Astrocyte of the spinal cord (primary cell): ENCODE results near the gene PKMYT1.

Experiments used
- DNase-seq: peaks from one replicate; pipeline ENCODE4 v3.0.0; 2011; ENCODE audit warnings: low read depth, low spot score
- H3K4me3 ChIP-seq: 2 replicates; pipeline ENCODE4 v1.5.1; 2011; ENCODE audit warnings: low read depth, mild to moderate bottlenecking, low read length, moderate library complexity
- in situ Hi-C: cut with HindIII; loops from 2 replicates; pipeline ENCODE4 v1.10.0; 2017; ENCODE audit warnings: low sequenced_read_pairs
- TF ChIP-seq, protein P1 (sequence below): IDR thresholded peaks from 2 replicates; pipeline ENCODE4 v1.5.1; 2012; ENCODE audit warnings: low read depth, mild to moderate bottlenecking, low read length, inconsistent platforms

Gene PKMYT1

DNA sequence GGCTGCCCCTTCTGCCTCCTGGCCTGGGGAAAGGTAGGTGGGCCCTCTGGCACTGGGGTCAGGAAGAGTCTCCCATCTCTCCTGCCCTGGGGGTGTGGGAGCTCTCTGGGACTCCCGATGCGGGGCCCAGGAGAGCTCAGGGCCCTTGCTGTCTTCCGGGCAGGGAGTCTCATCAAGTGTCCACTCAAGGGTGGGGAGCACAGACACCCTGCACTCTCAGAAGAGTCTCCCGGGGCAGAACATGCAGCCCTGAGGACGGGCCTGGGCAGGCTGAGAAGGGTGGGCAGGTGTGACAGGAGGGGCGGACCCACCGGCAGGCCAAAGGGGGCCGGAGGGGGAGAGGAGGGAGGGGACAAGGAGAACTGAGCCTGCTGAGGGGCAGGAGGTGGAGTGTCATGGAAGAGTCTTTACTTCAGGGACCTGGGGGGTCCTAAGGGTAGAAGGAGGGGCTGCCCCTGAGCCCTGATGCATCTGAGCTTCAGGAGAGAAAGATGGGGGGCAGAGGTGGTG is 8.4 kb upstream of the PKMYT1 start:
- no peak overlapping the region for H3K4me3 ChIP-seq
- no peak for DNase-seq
- in situ Hi-C loops: no loop called here
- TF ChIP-seq, protein P1, sequence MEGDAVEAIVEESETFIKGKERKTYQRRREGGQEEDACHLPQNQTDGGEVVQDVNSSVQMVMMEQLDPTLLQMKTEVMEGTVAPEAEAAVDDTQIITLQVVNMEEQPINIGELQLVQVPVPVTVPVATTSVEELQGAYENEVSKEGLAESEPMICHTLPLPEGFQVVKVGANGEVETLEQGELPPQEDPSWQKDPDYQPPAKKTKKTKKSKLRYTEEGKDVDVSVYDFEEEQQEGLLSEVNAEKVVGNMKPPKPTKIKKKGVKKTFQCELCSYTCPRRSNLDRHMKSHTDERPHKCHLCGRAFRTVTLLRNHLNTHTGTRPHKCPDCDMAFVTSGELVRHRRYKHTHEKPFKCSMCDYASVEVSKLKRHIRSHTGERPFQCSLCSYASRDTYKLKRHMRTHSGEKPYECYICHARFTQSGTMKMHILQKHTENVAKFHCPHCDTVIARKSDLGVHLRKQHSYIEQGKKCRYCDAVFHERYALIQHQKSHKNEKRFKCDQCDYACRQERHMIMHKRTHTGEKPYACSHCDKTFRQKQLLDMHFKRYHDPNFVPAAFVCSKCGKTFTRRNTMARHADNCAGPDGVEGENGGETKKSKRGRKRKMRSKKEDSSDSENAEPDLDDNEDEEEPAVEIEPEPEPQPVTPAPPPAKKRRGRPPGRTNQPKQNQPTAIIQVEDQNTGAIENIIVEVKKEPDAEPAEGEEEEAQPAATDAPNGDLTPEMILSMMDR: no peak

DNA sequence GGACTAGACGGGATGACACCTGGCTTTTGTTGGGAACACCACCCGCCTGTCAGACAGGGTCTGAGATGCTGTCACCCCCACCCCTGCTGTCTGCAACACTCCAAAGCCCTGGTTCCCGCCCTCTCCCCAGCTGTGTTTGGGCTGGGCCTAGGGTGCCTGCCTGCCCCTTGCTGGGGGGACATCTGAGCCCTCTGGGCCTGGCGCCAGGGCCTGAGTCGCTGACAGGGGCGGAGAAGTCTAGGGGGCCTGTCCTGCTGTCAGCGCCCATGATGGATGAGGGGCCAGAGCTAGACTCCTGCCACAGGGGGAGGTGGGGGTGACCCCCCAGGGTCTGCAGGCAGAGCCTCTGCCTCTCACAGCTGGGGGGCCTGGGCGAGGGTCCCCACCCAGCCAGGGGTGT is 7.6 kb upstream of the PKMYT1 start:
- in situ Hi-C loops: no loop called here
- no peak for DNase-seq
- TF ChIP-seq, protein P1: no peak
- H3K4me3 ChIP-seq: no peak overlapping the region

DNA sequence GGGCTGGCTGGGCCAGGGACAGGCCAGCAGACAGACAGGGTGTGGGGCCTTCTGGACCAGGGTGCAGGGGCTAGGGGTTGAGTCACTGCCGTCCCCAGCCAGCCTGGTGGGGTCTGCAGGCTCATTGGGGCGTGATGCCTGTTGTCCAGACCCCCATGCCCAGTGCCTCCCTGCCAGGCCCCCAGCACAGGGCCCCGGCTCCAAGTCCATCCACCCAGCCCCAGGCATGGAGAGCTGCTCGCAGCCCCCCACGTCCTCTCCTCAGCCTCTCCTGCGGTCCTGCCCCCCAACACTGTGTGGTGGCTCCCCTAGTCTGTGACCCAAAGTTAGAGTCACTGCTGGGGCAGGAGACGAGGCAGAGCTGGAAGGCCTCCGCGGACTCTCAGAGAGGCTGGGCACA is 7.0 kb upstream of the PKMYT1 start:
- TF ChIP-seq, protein P1: no peak
- DNase-seq: no peak
- in situ Hi-C loops: no loop called here
- no peak overlapping the region for H3K4me3 ChIP-seq

DNA sequence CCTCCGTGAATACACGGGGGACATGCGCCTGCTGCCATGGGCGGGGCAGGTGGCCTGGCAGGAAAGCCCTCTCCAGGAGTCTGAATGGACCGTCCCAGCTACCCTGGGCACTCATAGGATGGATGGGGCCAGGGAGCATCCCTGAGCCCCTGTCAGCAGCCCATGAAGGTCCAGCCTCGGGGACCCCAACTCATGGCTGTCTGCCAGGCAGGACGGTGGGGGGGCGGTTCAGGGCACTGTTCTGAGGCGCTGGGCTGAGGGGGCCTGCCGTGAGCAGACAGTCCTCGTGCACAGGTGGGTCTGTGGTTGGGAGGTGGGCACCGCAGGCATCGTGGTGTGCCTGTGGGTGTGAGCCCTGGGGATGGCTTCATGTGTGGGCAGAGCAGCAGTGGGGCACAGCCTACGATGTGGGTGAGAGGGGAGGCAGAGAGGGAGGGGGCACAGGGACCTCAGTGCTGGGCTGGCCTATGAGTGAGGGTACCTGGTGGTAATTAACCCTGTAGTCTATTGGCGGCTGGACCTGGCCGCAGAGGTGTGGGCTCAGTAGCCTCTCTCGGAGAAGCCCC is 6.5 kb upstream of the PKMYT1 start:
- no peak for DNase-seq
- in situ Hi-C loops: no loop called here
- TF ChIP-seq, protein P1: no peak
- H3K4me3 ChIP-seq: no peak overlapping the region

DNA sequence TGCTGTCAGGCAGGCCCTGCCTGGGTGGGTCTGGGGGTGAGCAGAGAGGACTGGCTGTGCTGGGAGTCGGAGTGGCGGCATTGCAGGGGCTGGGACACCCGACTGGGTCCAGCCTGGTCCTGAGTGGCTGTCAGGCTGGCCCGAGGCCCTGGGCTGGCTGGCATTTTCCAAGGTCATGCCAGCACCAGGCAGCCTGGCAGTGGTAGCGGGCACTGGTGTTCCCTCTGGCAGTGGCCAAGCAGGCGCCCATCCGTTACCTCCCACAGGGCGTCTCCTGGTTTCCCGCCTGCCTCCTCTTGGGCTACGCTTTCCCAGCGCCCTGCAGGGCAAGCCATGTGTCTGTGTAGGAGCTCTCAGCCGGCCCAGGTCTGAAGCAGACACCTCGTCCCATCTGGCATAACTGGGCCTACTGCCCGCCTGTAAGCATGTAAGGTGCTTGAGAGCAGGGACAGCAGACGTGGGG is 5.7 kb upstream of the PKMYT1 start:
- DNase-seq: no peak
- H3K4me3 ChIP-seq: no peak overlapping the region
- TF ChIP-seq, protein P1: no peak
- in situ Hi-C loops: no loop called here

DNA sequence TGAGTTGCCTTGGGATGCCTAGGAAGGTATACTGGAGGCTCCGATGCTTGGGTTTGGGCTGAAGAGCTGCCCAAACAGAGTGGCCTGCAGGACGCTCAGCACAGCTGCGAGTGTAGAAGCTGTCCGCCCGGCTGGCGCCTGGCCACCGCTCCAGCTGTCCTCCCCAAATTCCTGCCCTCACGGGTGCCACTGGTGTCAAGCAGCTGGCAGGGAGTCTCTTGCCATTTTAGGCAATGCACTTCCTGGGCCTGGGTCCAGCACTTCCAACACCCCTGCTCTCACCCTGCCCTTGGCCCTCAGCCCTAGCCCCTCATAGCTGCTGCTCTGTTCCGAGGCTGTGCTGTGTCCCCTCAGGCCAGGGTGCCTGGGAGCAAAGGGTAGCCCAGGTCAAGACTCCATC is 5.2 kb upstream of the PKMYT1 start:
- in situ Hi-C loops: no loop called here
- no peak for DNase-seq
- TF ChIP-seq, protein P1: no peak
- no peak overlapping the region for H3K4me3 ChIP-seq
